Mammary epithelial cell (primary cell): ENCODE measurements around the gene MTREX.

Source experiments
- EZH2 ChIP-seq: IDR thresholded peaks from 2 replicates; pipeline ENCODE4 v1.6.1; 2012; ENCODE audit warnings: low read length, inconsistent platforms, borderline replicate concordance
- TF ChIP-seq, protein P1 (sequence below), 2 donors: IDR thresholded peaks in 1 of 2; conservative IDR thresholded peaks in 1 of 2; 2 replicates each; pipeline ENCODE4 v1.5.1; 2011 to 2012; ENCODE audit warnings: inconsistent platforms in 2 of 2, low read length in 2 of 2, mild to moderate bottlenecking in 2 of 2, control low read depth in 1 of 2, low read depth in 1 of 2; ENCODE audit not compliant: insufficient read depth in 1 of 2; ENCODE audit errors: extremely low read depth in 1 of 2

DNA sequence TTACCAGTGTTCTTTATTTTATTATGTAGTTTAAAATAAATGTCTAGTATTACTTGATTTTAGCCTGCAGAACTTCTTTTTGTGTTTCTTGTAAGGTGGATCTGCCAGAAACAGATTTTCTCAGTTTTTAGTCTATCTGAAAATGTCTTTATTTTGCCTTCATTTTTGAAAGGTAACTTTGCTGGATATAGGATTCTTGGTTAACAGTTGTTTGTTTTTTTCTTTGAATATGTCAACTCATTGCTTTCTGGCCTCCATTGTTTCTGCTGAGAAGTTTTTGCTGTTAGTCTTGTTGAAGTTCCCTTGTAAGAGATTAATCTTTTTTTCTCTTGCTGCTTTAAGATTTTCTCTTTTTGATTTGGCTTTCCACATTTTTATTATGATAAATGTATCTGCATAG is 75.5 kb downstream of the MTREX start:
- TF ChIP-seq, protein P1, sequence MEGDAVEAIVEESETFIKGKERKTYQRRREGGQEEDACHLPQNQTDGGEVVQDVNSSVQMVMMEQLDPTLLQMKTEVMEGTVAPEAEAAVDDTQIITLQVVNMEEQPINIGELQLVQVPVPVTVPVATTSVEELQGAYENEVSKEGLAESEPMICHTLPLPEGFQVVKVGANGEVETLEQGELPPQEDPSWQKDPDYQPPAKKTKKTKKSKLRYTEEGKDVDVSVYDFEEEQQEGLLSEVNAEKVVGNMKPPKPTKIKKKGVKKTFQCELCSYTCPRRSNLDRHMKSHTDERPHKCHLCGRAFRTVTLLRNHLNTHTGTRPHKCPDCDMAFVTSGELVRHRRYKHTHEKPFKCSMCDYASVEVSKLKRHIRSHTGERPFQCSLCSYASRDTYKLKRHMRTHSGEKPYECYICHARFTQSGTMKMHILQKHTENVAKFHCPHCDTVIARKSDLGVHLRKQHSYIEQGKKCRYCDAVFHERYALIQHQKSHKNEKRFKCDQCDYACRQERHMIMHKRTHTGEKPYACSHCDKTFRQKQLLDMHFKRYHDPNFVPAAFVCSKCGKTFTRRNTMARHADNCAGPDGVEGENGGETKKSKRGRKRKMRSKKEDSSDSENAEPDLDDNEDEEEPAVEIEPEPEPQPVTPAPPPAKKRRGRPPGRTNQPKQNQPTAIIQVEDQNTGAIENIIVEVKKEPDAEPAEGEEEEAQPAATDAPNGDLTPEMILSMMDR (conservative IDR thresholded peaks at IDR 0.05 in 1 of 2, IDR thresholded peaks at IDR 0.05 in 1 of 2; ENCODE audit: extremely low read depth in 1 of 2, insufficient read depth in 1 of 2, low read depth in 1 of 2, low read length in 2 of 2) = no peak
- no peak for TF ChIP-seq EZH2
